Ammon's horn (tissue), 1 donor: ENCODE data around the gene NT5DC3.

Source experiments
- DNase-seq: peaks from one replicate; pipeline ENCODE4 v3.0.0-alpha.2; 2016; ENCODE audit warnings: low spot score

Gene NT5DC3

GRCh38 chr12:103783744-103784664 is 57.0 kb downstream of the NT5DC3 start:
- DNase-seq = no peak

- no peak for DNase-seq
These were observed 58.6 kb downstream of the NT5DC3 start for GRCh38 chr12:103782399-103782798.

- no peak for DNase-seq
These were observed 60.0 kb downstream of the NT5DC3 start for GRCh38 chr12:103780992-103781391.

- DNase-seq = no peak
These were observed 61.0 kb downstream of the NT5DC3 start for GRCh38 chr12:103780093-103780440.

- DNase-seq = no peak
These were observed 61.5 kb downstream of the NT5DC3 start for GRCh38 chr12:103779410-103780092.

GRCh38 chr12:103778781-103779180 is 62.3 kb downstream of the NT5DC3 start:
- no peak for DNase-seq

GRCh38 chr12:103774977-103775560 is 66.0 kb downstream of the NT5DC3 start:
- no peak for DNase-seq

- DNase-seq = peak; percentile 54
These were observed 67.7 kb downstream of the NT5DC3 start for GRCh38 chr12:103773109-103773910.

GRCh38 chr12:103772367-103773108 is 68.5 kb downstream of the NT5DC3 start:
- DNase-seq = no peak

- peak; percentile 35 for DNase-seq
These were observed 69.6 kb downstream of the NT5DC3 start for GRCh38 chr12:103771466-103771865.

- DNase-seq = no peak
These were observed 71.6 kb downstream of the NT5DC3 start for GRCh38 chr12:103769240-103769945.

- no peak for DNase-seq
These were observed 72.4 kb downstream of the NT5DC3 start for GRCh38 chr12:103768467-103769123.

GRCh38 chr12:103766028-103766427 is 75.0 kb downstream of the NT5DC3 start:
- no peak for DNase-seq

GRCh38 chr12:103765322-103765721 is 75.7 kb downstream of the NT5DC3 start:
- no peak for DNase-seq

GRCh38 chr12:103762473-103762872 is 78.6 kb downstream of the NT5DC3 start:
- DNase-seq = no peak

GRCh38 chr12:103758310-103759089 is 82.5 kb downstream of the NT5DC3 start:
- no peak for DNase-seq

GRCh38 chr12:103757248-103757647 is 83.8 kb downstream of the NT5DC3 start:
- DNase-seq = no peak

- no peak for DNase-seq
These were observed 84.6 kb downstream of the NT5DC3 start for GRCh38 chr12:103756443-103756842.

GRCh38 chr12:103755425-103755824 is 85.6 kb downstream of the NT5DC3 start:
- DNase-seq = no peak
